ENCODE data around the gene PRR33. TPM values are rescaled to one million over a fixed set of nuclear protein-coding genes. Genes with fewer than 3 reads are reported as not detected.

Gene PRR33
- total and polyA plus RNA-seq, 4 donors, result 0.08 to 0.13 TPM; not detected in 2

GRCh38 chr11:1862588-1863351, 28.9 kb downstream of the PRR33 start:
- H3K36me3 ChIP-seq (ENCODE audit: control insufficient read depth in 4 of 4, insufficient read depth in 4 of 4, low read length in 4 of 4), result no peaks in the 10 kb centered on the region
- TF ChIP-seq CTCF (IDR thresholded peaks at IDR 0.05; ENCODE audit: control extremely low read depth, extremely low read depth), result no peak
- H3K9ac ChIP-seq (ENCODE audit: insufficient read depth in 1 of 2, low read length in 2 of 2), result no peak overlapping the region
- H3K27ac ChIP-seq (ENCODE audit: low read depth in 1 of 2, low read length in 1 of 2), result no peak overlapping the region
- peaks cover 0 to 6% (median 0%) of the 10 kb centered on the region in 3 donors for H3K27me3 ChIP-seq (ENCODE audit: control insufficient read depth in 3 of 3, insufficient read depth in 3 of 3, low read length in 2 of 3)
- no peaks in the 10 kb centered on the region for H3K9me3 ChIP-seq (ENCODE audit: control insufficient read depth in 4 of 4, insufficient read depth in 3 of 4, low read length in 3 of 4)
- H3K4me1 ChIP-seq (ENCODE audit: control insufficient read depth in 5 of 5, insufficient read depth in 5 of 5, low read length in 5 of 5), result peaks cover 0 to 21% (median 11%) of the 10 kb centered on the region in 5 donors
- no peak for DNase-seq
- 86 to 93% methylated on average over 14 of the region's 14 CpGs for WGBS, 2 donors
- peak; percentile 2 for ATAC-seq (ENCODE audit: insufficient read depth, low FRiP score)
- no peak overlapping the region for H3K4me3 ChIP-seq

GRCh38 chr11:1861435-1862411, 30.0 kb downstream of the PRR33 start:
- Histone ChIP-seq H3K9ac (ENCODE audit: insufficient read depth in 1 of 2, low read length in 2 of 2) (no peak overlapping the region), H3K9me3 (ENCODE audit: control insufficient read depth in 4 of 4, insufficient read depth in 3 of 4, low read length in 3 of 4) (no peaks in the 10 kb centered on the region), H3K4me1 (ENCODE audit: control insufficient read depth in 5 of 5, insufficient read depth in 5 of 5, low read length in 5 of 5) (peaks cover 0 to 21% (median 11%) of the 10 kb centered on the region in 5 donors), H3K36me3 (ENCODE audit: control insufficient read depth in 4 of 4, insufficient read depth in 4 of 4, low read length in 4 of 4) (peaks cover 0 to 1% (median 0%) of the 10 kb centered on the region in 4 donors), H3K27ac (ENCODE audit: low read depth in 1 of 2, low read length in 1 of 2) (no peak overlapping the region), H3K4me3 (no peak overlapping the region), H3K27me3 (ENCODE audit: control insufficient read depth in 3 of 3, insufficient read depth in 3 of 3, low read length in 2 of 3) (peaks cover 0 to 6% (median 0%) of the 10 kb centered on the region in 3 donors)
- WGBS, 2 donors, result 85 to 93% methylated on average over 4 of the region's 4 CpGs
- no peak for TF ChIP-seq CTCF (IDR thresholded peaks at IDR 0.05; ENCODE audit: control extremely low read depth, extremely low read depth)
- no peak for ATAC-seq (ENCODE audit: insufficient read depth, low FRiP score)
- no peak for DNase-seq

- ATAC-seq (ENCODE audit: insufficient read depth, low FRiP score) (no peak), DNase-seq (no peak)
- Histone ChIP-seq H3K9ac (ENCODE audit: insufficient read depth in 1 of 2, low read length in 2 of 2) (no peak overlapping the region), H3K4me1 (ENCODE audit: control insufficient read depth in 5 of 5, insufficient read depth in 5 of 5, low read length in 5 of 5) (peaks cover 0 to 20% (median 11%) of the 10 kb centered on the region in 5 donors), H3K27ac (ENCODE audit: low read depth in 1 of 2, low read length in 1 of 2) (no peak overlapping the region), H3K36me3 (ENCODE audit: control insufficient read depth in 4 of 4, insufficient read depth in 4 of 4, low read length in 4 of 4) (peaks cover 0 to 1% (median 0%) of the 10 kb centered on the region in 4 donors), H3K9me3 (ENCODE audit: control insufficient read depth in 4 of 4, insufficient read depth in 3 of 4, low read length in 3 of 4) (no peaks in the 10 kb centered on the region), H3K27me3 (ENCODE audit: control insufficient read depth in 3 of 3, insufficient read depth in 3 of 3, low read length in 2 of 3) (peaks cover 0 to 6% (median 0%) of the 10 kb centered on the region in 3 donors), H3K4me3 (no peak overlapping the region)
- no peak for TF ChIP-seq CTCF (IDR thresholded peaks at IDR 0.05; ENCODE audit: control extremely low read depth, extremely low read depth)
- WGBS, 2 donors, result 93 to 100% methylated on average over 1 of the region's 1 CpG
Observed at GRCh38 chr11:1860108-1860507, 31.6 kb downstream of the PRR33 start.
